ENCODE data around the gene PDIA5. TPM values are rescaled to one million over a fixed set of nuclear protein-coding genes. Genes with fewer than 3 reads are reported as not detected.

The PDIA5 gene
- total RNA-seq, 4 donors from 2014 or later: 3.9 to 13.0 (median 12.0) TPM

- no peaks in the 10 kb centered on the region for H3K9me3 ChIP-seq
- peaks cover 0 to 76% (median 0%) of the 10 kb centered on the region in 3 donors for H3K36me3 ChIP-seq
- 87 to 88% methylated on average over 4 to 8 of the region's 15 CpGs for WGBS, 2 donors
- TF ChIP-seq POLR2A (IDR thresholded peaks at IDR 0.05) (no peak), CTCF (IDR thresholded peaks at IDR 0.05) (no peak)
- no peaks in the 10 kb centered on the region for H3K4me1 ChIP-seq
- no peak overlapping the region for H3K27ac ChIP-seq
- H3K4me3 ChIP-seq: no peak overlapping the region
- no peaks in the 10 kb centered on the region for H3K27me3 ChIP-seq
- intact Hi-C loops (cut with DNase I): no loop called here
- no peak for DNase-seq
Measured at GRCh38 chr3:123156276-123156995, 89.6 kb downstream of the PDIA5 start.

GRCh38 chr3:123157209-123157597, 90.4 kb downstream of the PDIA5 start:
- no peak for DNase-seq
- WGBS, 2 donors: 87% methylated on average over 2 of the region's 2 CpGs; no CpG with 5 or more reads in 1 of the 2 donors
- Histone ChIP-seq H3K9me3 (no peaks in the 10 kb centered on the region), H3K27me3 (no peaks in the 10 kb centered on the region), H3K36me3 (peaks cover 0 to 84% (median 0%) of the 10 kb centered on the region in 3 donors), H3K4me3 (no peak overlapping the region), H3K27ac (no peak overlapping the region), H3K4me1 (no peaks in the 10 kb centered on the region)
- intact Hi-C loops (cut with DNase I): no loop called here
- no peak for TF ChIP-seq POLR2A (IDR thresholded peaks at IDR 0.05)
- TF ChIP-seq CTCF (IDR thresholded peaks at IDR 0.05): no peak

GRCh38 chr3:123157598-123158287, 90.9 kb downstream of the PDIA5 start:
- H3K36me3 ChIP-seq: peaks cover 0 to 85% (median 0%) of the 10 kb centered on the region in 3 donors
- H3K9me3 ChIP-seq: no peaks in the 10 kb centered on the region
- WGBS, 2 donors: 78 to 80% methylated on average over 1 to 3 of the region's 4 CpGs
- intact Hi-C loops (cut with DNase I): no loop called here
- DNase-seq: no peak
- H3K27ac ChIP-seq: no peak overlapping the region
- no peaks in the 10 kb centered on the region for H3K27me3 ChIP-seq
- H3K4me3 ChIP-seq: no peak overlapping the region
- TF ChIP-seq CTCF (IDR thresholded peaks at IDR 0.05): no peak
- TF ChIP-seq POLR2A (IDR thresholded peaks at IDR 0.05): no peak
- no peaks in the 10 kb centered on the region for H3K4me1 ChIP-seq

- TF ChIP-seq POLR2A (IDR thresholded peaks at IDR 0.05) (no peak), CTCF (IDR thresholded peaks at IDR 0.05) (no peak)
- peak overlapping the region in 1 of 4 donors; percentile 3 for H3K27ac ChIP-seq
- no peaks in the 10 kb centered on the region for H3K9me3 ChIP-seq
- H3K4me3 ChIP-seq: no peak overlapping the region
- 71 to 72% methylated on average over 4 of the region's 4 CpGs for WGBS, 2 donors
- H3K4me1 ChIP-seq: no peaks in the 10 kb centered on the region
- intact Hi-C loops (cut with DNase I): no loop called here
- H3K27me3 ChIP-seq: no peaks in the 10 kb centered on the region
- peaks cover 0 to 79% (median 0%) of the 10 kb centered on the region in 3 donors for H3K36me3 ChIP-seq
- no peak for DNase-seq
Measured at GRCh38 chr3:123158330-123158729, 91.5 kb downstream of the PDIA5 start.

GRCh38 chr3:123158899-123159390, 92.1 kb downstream of the PDIA5 start:
- intact Hi-C loops (cut with DNase I): no loop called here
- H3K4me1 ChIP-seq: no peaks in the 10 kb centered on the region
- no peak overlapping the region for H3K4me3 ChIP-seq
- TF ChIP-seq CTCF (IDR thresholded peaks at IDR 0.05) (no peak), POLR2A (IDR thresholded peaks at IDR 0.05) (no peak)
- H3K27ac ChIP-seq: no peak overlapping the region
- H3K9me3 ChIP-seq: no peaks in the 10 kb centered on the region
- DNase-seq: no peak
- 94 to 95% methylated on average over 7 to 9 of the region's 10 CpGs for WGBS, 2 donors
- peaks cover 0 to 76% (median 0%) of the 10 kb centered on the region in 3 donors for H3K36me3 ChIP-seq
- H3K27me3 ChIP-seq: no peaks in the 10 kb centered on the region

Measured in esophagus squamous epithelium (tissue), 5 donors.